Effector memory CD8-positive, alpha-beta T cell (primary cell): ENCODE measurements around the gene TNFAIP3.

Experiments
- ATAC-seq: fragments of 150-1000 bp; cut with Tn5 transposase; replicated peaks from 2 replicates; pipeline ENCODE4 v1.10.0; 2021; ENCODE audit warnings: mild to moderate bottlenecking, moderate library complexity
- DNase-seq, 3 experiments: peaks; one replicate each; pipeline ENCODE4 v3.0.0; 2021
- H3K27ac Mint-ChIP-seq, 2 donors: one replicate each; pipeline ENCODE4 v1.8.0; 2022; ENCODE audit warnings: mild to moderate bottlenecking in 2 of 2, mixed read lengths in 2 of 2, moderate library complexity in 2 of 2
- H3K27me3 Mint-ChIP-seq, 2 donors: one replicate each; pipeline ENCODE4 v1.8.0; 2022; ENCODE audit warnings: mixed read lengths in 2 of 2
- H3K36me3 Mint-ChIP-seq: one replicate; pipeline ENCODE4 v1.8.0; 2022; ENCODE audit warnings: mild to moderate bottlenecking, moderate library complexity, mixed read lengths; ENCODE audit not compliant: insufficient read depth
- H3K4me1 Mint-ChIP-seq, 2 donors: one replicate each; pipeline ENCODE4 v1.8.0; 2022; ENCODE audit warnings: low read depth in 2 of 2, mixed read lengths in 2 of 2
- H3K4me3 Mint-ChIP-seq, 2 donors: one replicate each; pipeline ENCODE4 v1.8.0; 2022; ENCODE audit warnings: mild to moderate bottlenecking in 2 of 2, mixed read lengths in 2 of 2, moderate library complexity in 2 of 2
- H3K9me3 Mint-ChIP-seq, 2 donors: one replicate each; pipeline ENCODE4 v1.8.0; 2022; ENCODE audit warnings: mixed read lengths in 2 of 2

The TNFAIP3 gene

GRCh38 chr6:137894779-137895385, 27.8 kb downstream of the TNFAIP3 start:
- no peak for ATAC-seq
- Mint-ChIP-seq H3K4me3 (no peak overlapping the region), H3K27ac (no peak overlapping the region), H3K9me3 (no peaks in the 10 kb centered on the region), H3K4me1 (no peaks in the 10 kb centered on the region), H3K36me3 (peaks cover 11% of the 10 kb centered on the region), H3K27me3 (peaks cover 0 to 5% of the 10 kb centered on the region in 2 donors)
- no peak for DNase-seq

DNA sequence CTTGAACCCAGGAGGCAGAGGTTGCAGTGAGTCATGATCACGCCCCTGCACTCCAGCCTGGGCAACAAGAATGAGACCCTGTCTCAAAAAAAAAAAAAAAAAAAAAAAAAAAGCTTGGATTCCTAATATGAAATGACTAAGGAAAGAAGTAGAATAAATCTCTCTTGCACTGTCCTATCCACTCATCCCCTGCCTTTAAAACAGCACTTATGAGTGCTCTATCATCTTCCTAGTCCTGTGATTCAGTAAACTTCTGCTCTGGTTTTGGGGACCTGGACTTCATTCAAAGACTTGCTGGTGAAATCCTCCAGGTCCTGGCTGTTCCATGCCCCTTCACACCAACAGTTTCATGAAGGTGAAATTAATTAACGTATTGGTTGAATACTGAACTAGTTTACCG, 29.6 kb downstream of the TNFAIP3 start:
- peaks cover 0 to 5% of the 10 kb centered on the region in 2 donors for H3K27me3 Mint-ChIP-seq
- H3K36me3 Mint-ChIP-seq = peaks cover 11% of the 10 kb centered on the region
- H3K4me1 Mint-ChIP-seq = no peaks in the 10 kb centered on the region
- no peak for ATAC-seq
- no peak overlapping the region for H3K27ac Mint-ChIP-seq
- H3K9me3 Mint-ChIP-seq = no peaks in the 10 kb centered on the region
- DNase-seq = no peak
- no peak overlapping the region for H3K4me3 Mint-ChIP-seq

- Mint-ChIP-seq H3K9me3 (no peaks in the 10 kb centered on the region), H3K4me3 (no peak overlapping the region), H3K27me3 (peaks cover 0 to 5% of the 10 kb centered on the region in 2 donors), H3K4me1 (peaks cover 5 to 13% of the 10 kb centered on the region in 2 donors), H3K27ac (no peak overlapping the region), H3K36me3 (peaks cover 6% of the 10 kb centered on the region)
- DNase-seq (no peak), ATAC-seq (no peak)
These were observed 33.8 kb downstream of the TNFAIP3 start for GRCh38 chr6:137900815-137901214.

GRCh38 chr6:137901454-137901853, 34.4 kb downstream of the TNFAIP3 start:
- DNase-seq (no peak), ATAC-seq (no peak)
- H3K27me3 Mint-ChIP-seq = peaks cover 0 to 7% of the 10 kb centered on the region in 2 donors
- H3K9me3 Mint-ChIP-seq = no peaks in the 10 kb centered on the region
- peaks cover 6% of the 10 kb centered on the region for H3K36me3 Mint-ChIP-seq
- H3K4me3 Mint-ChIP-seq = no peak overlapping the region
- H3K4me1 Mint-ChIP-seq = peaks cover 5 to 13% of the 10 kb centered on the region in 2 donors
- no peak overlapping the region for H3K27ac Mint-ChIP-seq

DNA sequence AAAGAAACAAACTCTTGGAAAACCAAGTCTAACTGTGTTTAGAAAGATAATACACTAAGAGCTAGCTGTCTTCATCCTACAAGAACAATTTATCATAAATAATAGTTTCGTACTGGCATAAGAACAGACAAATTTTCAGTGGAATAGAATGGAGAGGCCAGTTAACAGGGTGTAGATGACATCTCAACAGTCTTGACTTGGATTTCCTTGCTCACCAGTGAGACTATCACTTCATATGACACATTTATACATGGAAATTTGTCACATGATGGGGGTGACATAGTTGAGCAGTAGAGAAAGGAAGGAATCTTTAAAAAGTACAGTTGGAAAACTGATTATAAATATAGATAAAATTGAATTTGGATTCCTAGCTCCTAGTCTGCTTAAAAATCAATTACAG, 35.6 kb downstream of the TNFAIP3 start:
- no peaks in the 10 kb centered on the region for H3K9me3 Mint-ChIP-seq
- H3K27me3 Mint-ChIP-seq = peaks cover 0 to 5% of the 10 kb centered on the region in 2 donors
- H3K4me1 Mint-ChIP-seq = peaks cover 5 to 13% of the 10 kb centered on the region in 2 donors
- DNase-seq = no peak
- H3K36me3 Mint-ChIP-seq = peaks cover 3% of the 10 kb centered on the region
- no peak for ATAC-seq
- H3K4me3 Mint-ChIP-seq = no peak overlapping the region
- no peak overlapping the region for H3K27ac Mint-ChIP-seq

GRCh38 chr6:137903274-137903932, 36.3 kb downstream of the TNFAIP3 start:
- Mint-ChIP-seq H3K36me3 (peaks cover 3% of the 10 kb centered on the region), H3K27me3 (peaks cover 3 to 8% of the 10 kb centered on the region in 2 donors), H3K27ac (no peak overlapping the region), H3K4me3 (no peak overlapping the region), H3K4me1 (peaks cover 6 to 13% of the 10 kb centered on the region in 2 donors), H3K9me3 (no peaks in the 10 kb centered on the region)
- DNase-seq (no peak), ATAC-seq (no peak)

DNA sequence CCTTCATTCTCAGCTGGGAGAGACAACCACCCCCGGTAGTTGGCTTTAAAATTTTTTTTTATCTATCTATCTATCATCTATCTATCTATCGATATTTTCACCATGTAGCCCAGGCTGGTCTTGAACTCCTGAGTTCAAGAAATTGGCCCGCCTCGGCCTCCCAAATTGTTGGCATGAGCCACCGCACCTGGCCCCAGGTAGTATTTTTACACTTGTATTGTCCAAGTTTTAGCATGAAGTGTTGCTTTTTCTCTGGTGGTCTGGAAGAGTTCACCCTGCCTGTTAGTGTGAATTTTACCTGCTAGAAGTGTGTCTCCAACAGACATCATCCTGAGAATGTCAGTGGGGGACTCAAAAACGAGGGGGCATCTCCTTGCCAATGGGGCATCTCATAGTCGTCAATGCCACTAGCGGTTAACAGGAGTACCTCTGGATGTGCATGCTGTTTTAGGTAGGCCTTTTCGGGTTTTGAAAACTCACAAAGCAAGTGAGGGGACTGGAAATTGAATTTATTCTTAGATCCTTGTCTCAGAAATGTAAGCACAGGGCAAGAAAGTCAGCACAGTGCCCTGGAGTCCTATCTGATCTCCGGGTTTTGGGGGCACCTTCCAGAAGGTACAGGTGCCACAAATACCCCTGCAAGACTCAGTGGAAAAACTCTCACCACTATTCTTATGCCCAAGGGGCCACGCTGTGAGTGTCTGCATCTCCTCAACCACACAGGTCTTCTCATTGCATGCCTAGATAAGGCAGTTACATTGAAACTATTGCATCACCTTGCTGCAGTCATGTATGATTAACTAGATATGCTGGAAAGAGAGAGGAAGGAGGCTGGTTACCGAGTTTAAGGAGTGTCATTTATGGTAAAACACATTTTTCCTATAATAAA, 37.1 kb downstream of the TNFAIP3 start:
- DNase-seq (no peak), ATAC-seq (peak; percentile 62)
- Mint-ChIP-seq H3K4me1 (peaks cover 9 to 18% of the 10 kb centered on the region in 2 donors), H3K27me3 (peaks cover 11 to 15% of the 10 kb centered on the region in 2 donors), H3K36me3 (no peaks in the 10 kb centered on the region), H3K4me3 (peak overlapping the region; percentile 56 to 61), H3K27ac (no peak overlapping the region), H3K9me3 (no peaks in the 10 kb centered on the region)

DNA sequence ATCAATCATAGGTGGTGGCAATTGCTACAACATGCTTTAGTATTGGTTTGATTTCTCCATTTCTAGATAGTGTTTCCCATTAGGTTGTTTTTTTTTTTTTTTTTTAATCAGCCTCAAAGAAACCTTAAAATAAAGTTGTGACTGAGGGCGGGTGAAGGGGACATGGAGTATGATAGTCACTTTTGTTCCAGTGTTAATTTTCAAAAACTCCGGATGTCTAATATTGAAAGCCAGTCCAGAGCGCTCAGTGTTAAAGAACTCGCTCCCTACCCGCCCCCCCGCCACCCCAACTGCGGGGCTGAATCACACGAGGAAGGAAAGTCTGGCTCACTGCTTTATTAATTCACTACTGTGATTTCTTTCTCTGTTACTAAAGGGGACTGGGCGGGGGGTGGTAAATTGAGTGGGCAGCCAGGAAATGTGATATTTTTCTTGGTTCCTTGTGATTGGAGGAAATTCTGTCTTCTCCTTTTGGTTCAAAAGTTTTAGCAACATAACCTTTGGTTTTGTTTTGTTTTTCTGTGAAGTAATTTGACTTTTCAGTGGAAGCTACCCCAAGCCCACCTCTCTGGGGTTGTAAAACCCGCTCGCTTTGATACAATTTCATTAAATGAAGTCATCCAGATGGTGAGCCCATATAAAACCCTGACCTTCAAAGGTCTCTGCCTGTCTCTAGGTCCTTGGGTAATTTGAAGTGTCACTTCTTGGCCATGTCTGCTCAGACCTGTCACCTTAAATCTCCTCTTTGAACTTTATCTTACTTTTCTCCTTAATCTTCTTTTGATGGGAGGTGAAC, 38.0 kb downstream of the TNFAIP3 start:
- Mint-ChIP-seq H3K27ac (peak overlapping the region; percentile 15 to 51), H3K4me1 (peaks cover 9 to 20% of the 10 kb centered on the region in 2 donors), H3K4me3 (peak overlapping the region; percentile 56 to 61), H3K27me3 (peaks cover 20 to 21% of the 10 kb centered on the region in 2 donors), H3K36me3 (no peaks in the 10 kb centered on the region), H3K9me3 (no peaks in the 10 kb centered on the region)
- ATAC-seq = peak; percentile 74
- DNase-seq = no peak

DNA sequence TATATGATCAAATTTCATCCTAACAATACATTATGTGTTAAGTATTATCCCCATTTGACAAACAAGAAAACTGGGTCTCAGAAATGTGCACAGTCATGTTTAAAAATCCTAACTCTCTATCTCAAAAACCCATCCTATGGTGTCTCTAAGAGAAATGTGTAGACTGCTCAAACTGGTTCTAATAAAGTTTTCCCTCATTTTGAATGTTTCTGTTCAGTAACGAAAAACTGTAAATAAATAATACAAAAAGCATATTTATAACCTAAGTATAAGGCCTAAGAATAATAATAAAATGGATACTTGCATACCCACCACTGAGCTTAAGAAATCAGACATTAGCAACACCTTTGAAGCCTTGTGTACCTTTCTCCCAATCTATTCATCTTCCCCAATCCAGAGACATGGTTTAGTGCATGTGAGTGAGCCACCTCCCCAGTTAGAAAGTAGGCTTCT, 39.0 kb downstream of the TNFAIP3 start:
- ATAC-seq (no peak), DNase-seq (no peak)
- no peaks in the 10 kb centered on the region for H3K9me3 Mint-ChIP-seq

DNA sequence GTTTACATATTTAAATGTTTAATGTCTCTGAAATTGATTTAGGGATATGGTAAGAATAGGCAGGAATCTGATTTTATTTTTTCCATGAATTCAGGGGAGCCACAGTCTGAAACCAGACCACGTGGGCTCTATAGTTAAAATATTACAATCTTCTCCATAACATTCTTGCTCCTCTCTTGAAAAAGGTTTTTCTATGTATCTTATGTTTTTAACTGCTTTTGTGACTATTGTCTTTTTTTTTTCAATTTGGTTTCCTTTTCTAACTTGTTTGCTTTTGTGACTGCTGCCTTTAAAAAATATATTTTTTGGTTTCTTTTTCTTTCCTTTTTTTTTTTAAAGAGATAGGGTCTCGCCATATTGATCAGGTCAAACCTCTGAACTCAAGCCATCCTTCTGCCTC, 40.1 kb downstream of the TNFAIP3 start:
- H3K27me3 Mint-ChIP-seq = peaks cover 28 to 31% of the 10 kb centered on the region in 2 donors
- H3K4me3 Mint-ChIP-seq = no peak overlapping the region
- H3K27ac Mint-ChIP-seq = no peak overlapping the region
- no peak for DNase-seq
- H3K36me3 Mint-ChIP-seq = no peaks in the 10 kb centered on the region
- no peak for ATAC-seq
- H3K9me3 Mint-ChIP-seq = no peaks in the 10 kb centered on the region
- peaks cover 9 to 20% of the 10 kb centered on the region in 2 donors for H3K4me1 Mint-ChIP-seq

More for the DNA sequence above, 39.0 kb downstream of the TNFAIP3 start:
- Mint-ChIP-seq H3K27ac (no peak overlapping the region), H3K27me3 (peaks cover 20 to 21% of the 10 kb centered on the region in 2 donors), H3K4me1 (peaks cover 9 to 20% of the 10 kb centered on the region in 2 donors), H3K36me3 (no peaks in the 10 kb centered on the region), H3K4me3 (no peak overlapping the region)

DNA sequence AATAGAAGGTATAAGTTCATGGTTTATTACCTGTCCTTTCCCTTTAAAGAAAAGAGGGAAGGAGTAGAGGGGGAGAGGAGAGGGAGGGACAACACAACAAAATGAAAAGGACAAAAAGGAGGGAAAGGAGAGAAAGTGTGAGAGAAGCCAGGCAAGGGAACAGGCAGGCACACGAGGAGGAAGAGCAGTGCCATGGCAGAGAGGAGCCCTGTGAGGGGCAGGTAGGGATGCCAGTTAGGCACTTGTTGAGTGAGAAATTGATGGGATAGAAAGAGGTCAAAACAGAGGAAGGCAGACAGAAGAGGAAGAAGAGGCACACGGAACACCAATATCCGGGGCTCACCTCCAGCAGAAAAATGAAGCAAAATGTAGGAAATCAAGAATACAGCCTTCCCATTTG, 42.5 kb downstream of the TNFAIP3 start:
- Mint-ChIP-seq H3K27me3 (peaks cover 28 to 42% of the 10 kb centered on the region in 2 donors), H3K4me1 (peaks cover 8 to 18% of the 10 kb centered on the region in 2 donors), H3K27ac (no peak overlapping the region), H3K9me3 (no peaks in the 10 kb centered on the region), H3K36me3 (no peaks in the 10 kb centered on the region), H3K4me3 (no peak overlapping the region)
- ATAC-seq = no peak
- no peak for DNase-seq

DNA sequence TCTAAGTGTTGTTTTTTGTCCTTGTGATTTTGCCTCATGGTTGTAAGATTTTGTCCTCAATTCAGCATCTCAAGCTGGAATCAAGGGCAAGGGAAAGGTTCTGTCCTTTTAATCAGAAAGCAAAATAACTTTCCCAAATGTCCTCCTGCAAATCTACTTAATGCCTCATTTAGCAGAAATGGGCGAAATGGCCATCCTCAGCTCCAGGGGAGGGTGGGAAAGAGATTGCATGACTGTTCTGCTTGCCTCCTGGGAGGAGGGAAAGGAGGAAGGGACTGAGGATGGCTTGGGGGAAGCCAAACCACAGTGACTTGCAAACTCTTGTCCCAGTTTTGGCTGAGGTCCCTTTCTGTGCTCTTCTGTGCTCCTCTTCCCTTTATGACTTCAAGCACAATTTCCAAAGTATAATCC, 43.4 kb downstream of the TNFAIP3 start:
- H3K4me3 Mint-ChIP-seq = no peak overlapping the region
- H3K36me3 Mint-ChIP-seq = no peaks in the 10 kb centered on the region
- no peak overlapping the region for H3K27ac Mint-ChIP-seq
- peaks cover 28 to 42% of the 10 kb centered on the region in 2 donors for H3K27me3 Mint-ChIP-seq
- H3K9me3 Mint-ChIP-seq = no peaks in the 10 kb centered on the region
- peaks cover 5 to 9% of the 10 kb centered on the region in 2 donors for H3K4me1 Mint-ChIP-seq
- no peak for DNase-seq
- ATAC-seq = no peak
